A549 (cell line): ENCODE data around the gene BRPF1. TPM values are rescaled to one million over a fixed set of nuclear protein-coding genes. Genes with fewer than 3 reads are reported as not detected.

Experiments used
- ATAC-seq, 2 experiments: fragments of 200-7000 bp in 1 of 2; fragments of >200 bp in 1 of 2; cut with Nextera tagmentation in 1 of 2; cut with Tn5 transposase in 1 of 2; 3 replicates each; pipeline versions ENCODE4 v1.8.0 to v1.9.1; 2018 to 2020; ENCODE audit warnings: mild to moderate bottlenecking in 1 of 2, moderate library complexity in 1 of 2
- CTCF ChIA-PET: fragments of 300-600 bp; sonication (Branson Sonifier 250); formaldehyde crosslinking; extraction: SDS; loops from one replicate; lab custom pipeline; 2021; ENCODE audit warnings: antibody characterized with exemption, inconsistent platforms; lab: Yijun Ruan, JAX
- POLR2A ChIA-PET: fragments of 350-600 bp; formaldehyde crosslinking; extraction: SDS; loops from one replicate; lab custom pipeline; 2021; ENCODE audit warnings: antibody characterized with exemption, inconsistent platforms; lab: Yijun Ruan, JAX
- DNase-seq, 2 experiments: peaks; one replicate each; pipeline versions ENCODE4 v3.0.0 to v3.0.0-alpha.2; 2011 to 2016; ENCODE audit warnings: low read depth in 1 of 2, low spot score in 1 of 2
- FAIRE-seq: peaks from 2 replicates; lab custom pipeline; 2011; peaks lifted over from hg19 to GRCh38; lab: Jason Lieb, UNC
- H3K27ac ChIP-seq, 2 experiments: fragments of >200 bp; sonication (Bioruptor Twin); formaldehyde crosslinking; 3 replicates each; pipeline ENCODE4 v1.5.1; 2016 to 2017
- H3K4me1 ChIP-seq: fragments of >200 bp; sonication (Bioruptor Twin); formaldehyde crosslinking; 3 replicates; pipeline ENCODE4 v1.6.1; 2016
- H3K4me2 ChIP-seq: fragments of >200 bp; sonication (Bioruptor Twin); formaldehyde crosslinking; 3 replicates; pipeline ENCODE4 v1.6.1; 2016
- H3K4me3 ChIP-seq: fragments of >200 bp; sonication (Bioruptor Twin); formaldehyde crosslinking; 3 replicates; pipeline ENCODE4 v1.5.1; 2016
- H3K9me3 ChIP-seq: fragments of >200 bp; sonication (Bioruptor Twin); formaldehyde crosslinking; 3 replicates; pipeline ENCODE4 v1.6.1; 2016
- ATOH8 ChIP-seq: fragments of 250-450 bp; sonication (Bioruptor Pico); IDR thresholded peaks from 2 replicates; pipeline ENCODE4 v1.5.0; 2020; ENCODE audit warnings: low read depth, mild to moderate bottlenecking, moderate library complexity
- BCL3 ChIP-seq: fragments of >200 bp; sonication (Bioruptor Twin); formaldehyde crosslinking; IDR thresholded peaks from 3 replicates; pipeline ENCODE4 v1.6.1; 2016
- CEBPB ChIP-seq, 2 experiments: fragments of >200 bp in 1 of 2; sonication (Bioruptor Twin) in 1 of 2; formaldehyde crosslinking in 1 of 2; IDR thresholded peaks; 2 replicates each; pipeline ENCODE4 v1.6.1; 2012 to 2016
- CHD2 ChIP-seq: fragments of 150-350 bp; IDR thresholded peaks from 2 replicates; pipeline ENCODE4 v1.6.1; 2014; ENCODE audit warnings: low read length; ENCODE audit not compliant: partially characterized antibody
- CHD4 ChIP-seq: fragments of 200-600 bp; sonication (generic); IDR thresholded peaks from 2 replicates; pipeline ENCODE4 v1.6.1; 2016; ENCODE audit warnings: antibody characterized with exemption, mild to moderate bottlenecking, borderline replicate concordance
- CTCF ChIP-seq: fragments of >200 bp; sonication (Bioruptor Twin); formaldehyde crosslinking; IDR thresholded peaks from 3 replicates; pipeline ENCODE4 v1.5.1; 2016
- E2F6 ChIP-seq: IDR thresholded peaks from 2 replicates; pipeline ENCODE4 v1.6.1; 2012; ENCODE audit warnings: low read depth, borderline replicate concordance
- EHF ChIP-seq: fragments of 250-450 bp; sonication (Bioruptor Pico); IDR thresholded peaks from 2 replicates; pipeline ENCODE4 v1.5.0; 2020; ENCODE audit warnings: mild to moderate bottlenecking
- EHMT2 ChIP-seq: fragments of 200-600 bp; sonication (generic); IDR thresholded peaks from 2 replicates; pipeline ENCODE4 v1.6.1; 2016; ENCODE audit warnings: antibody characterized with exemption, low read depth, mild to moderate bottlenecking, moderate library complexity
- FOXS1 ChIP-seq: fragments of 250-450 bp; sonication (Bioruptor Pico); IDR thresholded peaks from 2 replicates; pipeline ENCODE4 v1.5.0; 2020; ENCODE audit warnings: mild to moderate bottlenecking, moderate library complexity
- HES2 ChIP-seq: fragments of >200 bp; sonication (Bioruptor Twin); formaldehyde crosslinking; IDR thresholded peaks from 2 replicates; pipeline ENCODE4 v1.6.1; 2016
- HMGXB4 ChIP-seq: fragments of 250-450 bp; sonication (Bioruptor Pico); IDR thresholded peaks from 2 replicates; pipeline ENCODE4 v1.5.0; 2021; ENCODE audit warnings: mild to moderate bottlenecking, moderate library complexity, borderline replicate concordance
- JUN ChIP-seq, 2 experiments: fragments of >200 bp; sonication (Bioruptor Twin); formaldehyde crosslinking; IDR thresholded peaks; 2 replicates in 1 of 2; 3 replicates in 1 of 2; pipeline ENCODE4 v1.6.1; 2016 to 2017
- KDM5A ChIP-seq: fragments of 200-600 bp; sonication (generic); IDR thresholded peaks from 2 replicates; pipeline ENCODE4 v1.6.1; 2016; ENCODE audit warnings: antibody characterized with exemption, mild to moderate bottlenecking
- MAX ChIP-seq: IDR thresholded peaks from 2 replicates; pipeline ENCODE4 v1.6.1; 2012
- MAZ ChIP-seq: fragments of 150-350 bp; IDR thresholded peaks from 2 replicates; pipeline ENCODE4 v1.6.1; 2014; ENCODE audit warnings: antibody characterized with exemption, low read depth, low read length, borderline replicate concordance
- MYC ChIP-seq: IDR thresholded peaks from 2 replicates; pipeline ENCODE4 v1.6.1; 2012; ENCODE audit warnings: mild to moderate bottlenecking, inconsistent platforms, low read length, improper control_type of control experiment, borderline replicate concordance
- PHF8 ChIP-seq: fragments of 200-600 bp; sonication (generic); IDR thresholded peaks from 2 replicates; pipeline ENCODE4 v1.6.1; 2016; ENCODE audit warnings: low read depth, mild to moderate bottlenecking, antibody characterized with exemption, moderate library complexity, borderline replicate concordance
- POLR2A ChIP-seq: IDR thresholded peaks from 2 replicates; pipeline ENCODE4 v1.6.1; 2012; ENCODE audit warnings: mild to moderate bottlenecking, low read length
- RAD21 ChIP-seq, 2 experiments: fragments of >200 bp in 1 of 2; sonication (Bioruptor Twin) in 1 of 2; formaldehyde crosslinking in 1 of 2; IDR thresholded peaks in 1 of 2; conservative IDR thresholded peaks in 1 of 2; 2 replicates in 1 of 2; 3 replicates in 1 of 2; pipeline ENCODE4 v1.6.1; 2012 to 2018; ENCODE audit warnings: inconsistent platforms in 1 of 2
- RNF2 ChIP-seq: fragments of 200-600 bp; sonication (generic); IDR thresholded peaks from 2 replicates; pipeline ENCODE4 v1.6.1; 2016; ENCODE audit warnings: low read depth, mild to moderate bottlenecking, antibody characterized with exemption, moderate library complexity, borderline replicate concordance
- TP53 ChIP-seq: fragments of 250-450 bp; sonication (Bioruptor Pico); IDR thresholded peaks from 2 replicates; pipeline ENCODE4 v1.5.0; 2021; ENCODE audit warnings: mild to moderate bottlenecking, moderate library complexity
- ZC3H11A ChIP-seq: fragments of 450-650 bp; IDR thresholded peaks from 2 replicates; pipeline ENCODE4 v1.6.1; 2014; ENCODE audit warnings: antibody characterized with exemption, mild to moderate bottlenecking
- WGBS: methylation state at CpG from one replicate; pipeline ENCODE4 v1.1.6; 2017; ENCODE audit errors: missing lambda C conversion rate; 5-methylcytosine and 5-hydroxymethylcytosine counted together
- polyA plus RNA-seq, 4 experiments: library from polyadenylated mRNA; depleted of rRNA in 3 of 4; stranded (reverse); fragments of >200 nt; fragmentation: RNase III in 1 of 4; extraction: RNeasy Plus Mini Kit Qiagen cat#74134 plus additional on column Dnase treatment in 1 of 4; gene quantifications; 2 replicates in 3 of 4; 3 replicates in 1 of 4; pipeline ENCODE4 v1.2.3, GENCODE V29; 2011 to 2017

Gene BRPF1
- polyA plus RNA-seq, 2 of the 4 experiments (the other 2 are of a cell fraction) = 8.6 to 12.4 TPM

GRCh38 chr3:9769426-9770275 is 38.1 kb downstream of the BRPF1 start, which contains the start of gene CAMK1:
CAMK1 (minus strand) TSS chr3:9769947; CDS start chr3:9767749, 2,198 bp downstream.
- no peak for FAIRE-seq
- peaks cover 27% of the 10 kb centered on the region for H3K4me1 ChIP-seq
- peak; percentile 44 to 79 for DNase-seq
- peak within 1 kb of the TSS; percentile 92 to 95 for H3K27ac ChIP-seq
- WGBS = 29% methylated on average over 15 of the region's 49 CpGs
- H3K4me3 ChIP-seq = peak within 1 kb of the TSS; percentile 74
- POLR2A ChIA-PET = interaction anchor here (0.9 to 1.3 kb wide), 2 partner anchors 20 to 23 kb away, joined by 3 to 10 read pairs; partner anchors contain the start of genes ARPC4, OGG1 and TADA3
- TF ChIP-seq MAZ (no peak), TP53 (no peak), EHMT2 (no peak), ATOH8 (CRISPR knock-in tag) (no peak), CHD2 (no peak), EHF (no peak), MAX (peak; percentile 32; the same call in 1 of the 2 replicates), MYC (no peak), ZC3H11A (no peak), HES2 (no peak), FOXS1 (CRISPR knock-in tag) (no peak), HMGXB4 (CRISPR knock-in tag) (no peak), JUN (IDR thresholded peaks at IDR 0.05) (no peak; a peak in 1 of 5 replicates), POLR2A (peak; percentile 69), CEBPB (IDR thresholded peaks at IDR 0.05) (no peak), PHF8 (peak; percentile 53; the same call in 1 of the 2 replicates), KDM5A (no peak), RAD21 (conservative IDR thresholded peaks at IDR 0.05 in 1 of 2, IDR thresholded peaks at IDR 0.05 in 1 of 2) (no peak), RNF2 (no peak), BCL3 (0 out of 3 replicates have a peak, but pooled peaks have one; percentile 36), CHD4 (no peak), CTCF (no peak), E2F6 (peak; percentile 43; the same call in 1 of the 2 replicates)
- no peaks in the 10 kb centered on the region for H3K9me3 ChIP-seq
- ATAC-seq = peak; percentile 91 to 93
- CTCF ChIA-PET = interaction anchor here (0.6 to 2.7 kb wide), 6 partner anchors 20 to 211 kb away, joined by 3 to 20 read pairs (median 4); partner anchors contain the start of gene OGG1
- peak within 1 kb of the TSS; percentile 98 for H3K4me2 ChIP-seq
